ENCODE measurements around the gene CXCR4.

DNA sequence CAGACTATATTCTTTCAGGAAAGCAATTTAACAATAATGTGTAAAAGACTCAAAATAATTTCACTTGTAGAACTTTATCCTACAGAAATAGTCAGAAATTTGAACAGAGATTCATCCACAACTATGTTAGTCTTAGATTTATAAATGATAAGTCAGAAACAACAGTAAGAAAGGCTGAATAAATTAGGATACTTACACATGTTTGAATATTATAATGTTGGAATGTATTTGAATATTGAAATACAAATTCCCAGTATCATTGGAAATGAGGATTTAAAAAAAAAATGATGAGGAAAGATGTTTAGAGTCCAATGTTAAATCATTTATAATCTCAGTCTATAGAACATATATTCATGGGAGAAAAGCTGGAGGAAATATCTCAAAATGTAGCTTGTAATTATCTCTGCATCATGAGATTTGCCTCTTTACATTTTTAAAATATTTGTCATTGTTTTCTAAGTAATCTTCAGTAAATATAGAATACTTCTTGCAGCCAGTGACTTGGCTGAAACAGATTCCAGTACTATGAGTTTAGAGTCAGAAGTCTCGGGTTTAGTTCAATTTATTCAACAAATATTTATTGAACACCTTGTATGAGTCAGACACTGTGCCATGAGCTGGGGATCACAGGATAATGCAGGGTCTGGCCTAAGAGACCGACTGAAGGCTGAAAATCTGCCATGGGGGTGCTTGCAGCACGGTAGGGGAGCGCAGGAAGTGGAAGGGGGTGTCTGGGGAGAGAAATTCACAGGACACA, 32.3 kb downstream of the CXCR4 start:
- TF ChIP-seq EZH2phosphoT487 (IDR thresholded peaks at IDR 0.05; ENCODE audit: insufficient read depth, low read depth) (no peak), EZH2 (IDR thresholded peaks at IDR 0.05; ENCODE audit: insufficient read depth, poor library complexity, severe bottlenecking) (no peak)
